Panc1 (cell line): Measurements from ENCODE around the gene COCH.

ENCODE experiments used
- CTCF ChIP-seq: fragments of 450-650 bp; IDR thresholded peaks from 2 replicates; pipeline ENCODE4 v1.5.1; 2017; ENCODE audit warnings: mild to moderate bottlenecking
- POLR2AphosphoS5 ChIP-seq: IDR thresholded peaks from 2 replicates; pipeline ENCODE4 v1.6.1; 2012; ENCODE audit warnings: mild to moderate bottlenecking, low read depth, low read length, moderate library complexity
- SIN3A ChIP-seq: IDR thresholded peaks from 2 replicates; pipeline ENCODE4 v1.6.1; 2012; ENCODE audit warnings: low read depth, mild to moderate bottlenecking, low read length, moderate library complexity, borderline replicate concordance; ENCODE audit not compliant: insufficient read depth
- TCF7L2 ChIP-seq: IDR thresholded peaks from 2 replicates; pipeline ENCODE4 v1.6.1; 2011; ENCODE audit warnings: mild to moderate bottlenecking, low read depth, low read length, inconsistent platforms
- TF ChIP-seq, protein P1 (sequence below), 2 experiments: IDR thresholded peaks; 2 replicates each; pipeline ENCODE4 v1.6.1; 2011 to 2012; ENCODE audit warnings: low read depth in 2 of 2, control low read depth in 1 of 2, low read length in 1 of 2, mild to moderate bottlenecking in 1 of 2, moderate library complexity in 1 of 2; ENCODE audit not compliant: insufficient read depth in 1 of 2

DNA sequence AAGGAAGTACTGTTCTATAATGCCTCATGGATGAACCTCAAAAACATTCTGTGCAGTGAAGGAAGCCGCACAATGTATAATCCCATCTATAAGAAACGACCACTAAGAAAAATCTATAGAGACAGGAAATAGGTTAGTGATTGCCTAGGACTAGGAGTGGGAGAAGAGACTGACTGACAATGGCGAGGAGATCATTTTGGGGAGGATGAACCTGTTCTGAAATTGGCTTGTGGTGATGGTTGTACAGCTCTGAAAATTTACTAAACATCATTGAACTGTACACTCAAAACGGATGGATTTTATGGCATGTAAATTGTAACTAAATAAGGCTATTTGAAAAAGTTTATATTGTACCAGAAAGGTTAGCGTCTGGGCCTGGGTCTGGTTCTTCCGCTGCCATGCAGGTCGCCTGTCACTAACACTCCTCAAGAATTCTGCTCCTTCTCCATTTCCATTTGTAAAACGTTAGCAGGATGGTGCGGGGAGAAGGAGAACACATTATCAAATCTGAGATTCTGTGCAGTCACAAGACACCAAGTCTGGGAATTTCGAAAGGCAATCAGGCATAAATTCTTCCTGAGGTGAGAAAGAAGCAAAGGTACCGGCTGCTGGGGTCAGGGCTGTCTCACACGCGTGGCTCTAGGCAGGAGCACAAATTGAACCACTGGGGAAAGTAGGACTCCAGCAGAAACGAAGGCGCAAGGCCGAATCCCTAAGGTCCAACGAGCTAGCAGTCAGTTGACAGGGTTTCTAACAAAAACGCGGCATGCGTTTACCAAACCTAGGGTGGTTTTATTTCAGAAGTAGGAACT, 845 bp upstream of the COCH start:
- TF ChIP-seq CTCF, result no peak
- TF ChIP-seq POLR2AphosphoS5, result no peak
- TF ChIP-seq, protein P1, sequence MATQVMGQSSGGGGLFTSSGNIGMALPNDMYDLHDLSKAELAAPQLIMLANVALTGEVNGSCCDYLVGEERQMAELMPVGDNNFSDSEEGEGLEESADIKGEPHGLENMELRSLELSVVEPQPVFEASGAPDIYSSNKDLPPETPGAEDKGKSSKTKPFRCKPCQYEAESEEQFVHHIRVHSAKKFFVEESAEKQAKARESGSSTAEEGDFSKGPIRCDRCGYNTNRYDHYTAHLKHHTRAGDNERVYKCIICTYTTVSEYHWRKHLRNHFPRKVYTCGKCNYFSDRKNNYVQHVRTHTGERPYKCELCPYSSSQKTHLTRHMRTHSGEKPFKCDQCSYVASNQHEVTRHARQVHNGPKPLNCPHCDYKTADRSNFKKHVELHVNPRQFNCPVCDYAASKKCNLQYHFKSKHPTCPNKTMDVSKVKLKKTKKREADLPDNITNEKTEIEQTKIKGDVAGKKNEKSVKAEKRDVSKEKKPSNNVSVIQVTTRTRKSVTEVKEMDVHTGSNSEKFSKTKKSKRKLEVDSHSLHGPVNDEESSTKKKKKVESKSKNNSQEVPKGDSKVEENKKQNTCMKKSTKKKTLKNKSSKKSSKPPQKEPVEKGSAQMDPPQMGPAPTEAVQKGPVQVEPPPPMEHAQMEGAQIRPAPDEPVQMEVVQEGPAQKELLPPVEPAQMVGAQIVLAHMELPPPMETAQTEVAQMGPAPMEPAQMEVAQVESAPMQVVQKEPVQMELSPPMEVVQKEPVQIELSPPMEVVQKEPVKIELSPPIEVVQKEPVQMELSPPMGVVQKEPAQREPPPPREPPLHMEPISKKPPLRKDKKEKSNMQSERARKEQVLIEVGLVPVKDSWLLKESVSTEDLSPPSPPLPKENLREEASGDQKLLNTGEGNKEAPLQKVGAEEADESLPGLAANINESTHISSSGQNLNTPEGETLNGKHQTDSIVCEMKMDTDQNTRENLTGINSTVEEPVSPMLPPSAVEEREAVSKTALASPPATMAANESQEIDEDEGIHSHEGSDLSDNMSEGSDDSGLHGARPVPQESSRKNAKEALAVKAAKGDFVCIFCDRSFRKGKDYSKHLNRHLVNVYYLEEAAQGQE (IDR thresholded peaks at IDR 0.05; ENCODE audit: insufficient read depth in 1 of 2, low read depth in 2 of 2, low read length in 1 of 2), result no peak
- no peak for TF ChIP-seq SIN3A
- TF ChIP-seq TCF7L2, result no peak
